WTC11 (cell line): Measurements from ENCODE around the gene BHLHE23.

ENCODE experiments used
- FOXJ3 ChIP-seq: sonication (generic); formaldehyde crosslinking; IDR thresholded peaks from 2 replicates; pipeline ENCODE4 v1.9.0; 2021; ENCODE audit warnings: missing genetic modification reagents, mild to moderate bottlenecking, borderline replicate concordance
- NFE2L1 ChIP-seq: sonication (generic); formaldehyde crosslinking; IDR thresholded peaks from 2 replicates; pipeline ENCODE4 v1.8.1; 2023; ENCODE audit warnings: missing genetic modification reagents
- RELA ChIP-seq: sonication (generic); formaldehyde crosslinking; IDR thresholded peaks from 2 replicates; pipeline ENCODE4 v1.8.1; 2022; ENCODE audit warnings: missing genetic modification reagents, mild to moderate bottlenecking, borderline replicate concordance
- TF ChIP-seq, protein P1 (sequence below): sonication (generic); formaldehyde crosslinking; IDR thresholded peaks from 2 replicates; pipeline ENCODE4 v1.8.0; 2022; ENCODE audit warnings: mild to moderate bottlenecking, missing genetic modification reagents
- TF ChIP-seq, protein P2 (sequence below): fragments of 200-600 bp; IDR thresholded peaks from 2 replicates; pipeline ENCODE4 v1.8.0; 2022; ENCODE audit warnings: antibody characterized with exemption
- TF ChIP-seq, protein P3 (sequence below): sonication (generic); formaldehyde crosslinking; IDR thresholded peaks from 2 replicates; pipeline ENCODE4 v1.8.1; 2022; ENCODE audit warnings: low read depth, mild to moderate bottlenecking, moderate library complexity, missing genetic modification reagents, borderline replicate concordance
- TF ChIP-seq, protein P4 (sequence below): sonication (generic); formaldehyde crosslinking; IDR thresholded peaks from 2 replicates; pipeline ENCODE4 v1.8.1; 2023; ENCODE audit warnings: mild to moderate bottlenecking, moderate library complexity, missing genetic modification reagents

DNA sequence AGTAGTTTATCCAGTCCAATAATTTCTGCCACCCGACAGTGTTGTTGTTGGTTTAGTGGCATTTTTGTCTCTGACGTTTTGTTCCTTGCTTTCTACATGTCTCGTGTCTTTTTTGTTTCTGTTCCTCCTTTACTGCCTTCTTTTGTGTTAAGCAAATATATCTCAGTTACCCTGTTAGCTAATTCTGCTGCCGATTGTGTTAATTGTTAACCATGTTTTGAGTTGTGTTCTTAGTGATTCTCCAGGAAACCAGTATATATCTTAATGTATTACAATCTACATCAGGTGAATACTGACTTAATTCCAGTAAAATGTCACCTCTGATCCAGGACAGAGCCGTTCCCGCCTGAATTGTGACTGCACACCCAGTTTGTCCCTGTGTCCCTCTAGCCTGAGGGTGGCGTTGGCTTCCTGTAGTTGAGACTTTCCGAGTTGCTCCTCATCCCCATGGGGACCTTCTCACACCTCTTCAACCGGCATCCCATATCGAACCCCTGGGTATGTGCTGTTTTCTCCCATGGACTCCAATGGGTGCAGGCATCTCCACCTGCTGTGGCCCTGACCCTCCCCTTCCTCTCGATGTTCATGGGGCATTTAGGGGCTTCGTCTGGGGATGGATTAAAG lies 35.8 kb upstream of the BHLHE23 start:
- TF ChIP-seq NFE2L1 (no peak), FOXJ3 (no peak), RELA (CRISPR knock-in tag) (no peak)
- TF ChIP-seq, protein P1, sequence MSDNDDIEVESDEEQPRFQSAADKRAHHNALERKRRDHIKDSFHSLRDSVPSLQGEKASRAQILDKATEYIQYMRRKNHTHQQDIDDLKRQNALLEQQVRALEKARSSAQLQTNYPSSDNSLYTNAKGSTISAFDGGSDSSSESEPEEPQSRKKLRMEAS, result no peak
- TF ChIP-seq, protein P2, sequence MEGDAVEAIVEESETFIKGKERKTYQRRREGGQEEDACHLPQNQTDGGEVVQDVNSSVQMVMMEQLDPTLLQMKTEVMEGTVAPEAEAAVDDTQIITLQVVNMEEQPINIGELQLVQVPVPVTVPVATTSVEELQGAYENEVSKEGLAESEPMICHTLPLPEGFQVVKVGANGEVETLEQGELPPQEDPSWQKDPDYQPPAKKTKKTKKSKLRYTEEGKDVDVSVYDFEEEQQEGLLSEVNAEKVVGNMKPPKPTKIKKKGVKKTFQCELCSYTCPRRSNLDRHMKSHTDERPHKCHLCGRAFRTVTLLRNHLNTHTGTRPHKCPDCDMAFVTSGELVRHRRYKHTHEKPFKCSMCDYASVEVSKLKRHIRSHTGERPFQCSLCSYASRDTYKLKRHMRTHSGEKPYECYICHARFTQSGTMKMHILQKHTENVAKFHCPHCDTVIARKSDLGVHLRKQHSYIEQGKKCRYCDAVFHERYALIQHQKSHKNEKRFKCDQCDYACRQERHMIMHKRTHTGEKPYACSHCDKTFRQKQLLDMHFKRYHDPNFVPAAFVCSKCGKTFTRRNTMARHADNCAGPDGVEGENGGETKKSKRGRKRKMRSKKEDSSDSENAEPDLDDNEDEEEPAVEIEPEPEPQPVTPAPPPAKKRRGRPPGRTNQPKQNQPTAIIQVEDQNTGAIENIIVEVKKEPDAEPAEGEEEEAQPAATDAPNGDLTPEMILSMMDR, result no peak
- TF ChIP-seq, protein P3, sequence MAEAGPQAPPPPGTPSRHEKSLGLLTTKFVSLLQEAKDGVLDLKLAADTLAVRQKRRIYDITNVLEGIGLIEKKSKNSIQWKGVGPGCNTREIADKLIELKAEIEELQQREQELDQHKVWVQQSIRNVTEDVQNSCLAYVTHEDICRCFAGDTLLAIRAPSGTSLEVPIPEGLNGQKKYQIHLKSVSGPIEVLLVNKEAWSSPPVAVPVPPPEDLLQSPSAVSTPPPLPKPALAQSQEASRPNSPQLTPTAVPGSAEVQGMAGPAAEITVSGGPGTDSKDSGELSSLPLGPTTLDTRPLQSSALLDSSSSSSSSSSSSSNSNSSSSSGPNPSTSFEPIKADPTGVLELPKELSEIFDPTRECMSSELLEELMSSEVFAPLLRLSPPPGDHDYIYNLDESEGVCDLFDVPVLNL (CRISPR knock-in tag), result no peak
- TF ChIP-seq, protein P4, sequence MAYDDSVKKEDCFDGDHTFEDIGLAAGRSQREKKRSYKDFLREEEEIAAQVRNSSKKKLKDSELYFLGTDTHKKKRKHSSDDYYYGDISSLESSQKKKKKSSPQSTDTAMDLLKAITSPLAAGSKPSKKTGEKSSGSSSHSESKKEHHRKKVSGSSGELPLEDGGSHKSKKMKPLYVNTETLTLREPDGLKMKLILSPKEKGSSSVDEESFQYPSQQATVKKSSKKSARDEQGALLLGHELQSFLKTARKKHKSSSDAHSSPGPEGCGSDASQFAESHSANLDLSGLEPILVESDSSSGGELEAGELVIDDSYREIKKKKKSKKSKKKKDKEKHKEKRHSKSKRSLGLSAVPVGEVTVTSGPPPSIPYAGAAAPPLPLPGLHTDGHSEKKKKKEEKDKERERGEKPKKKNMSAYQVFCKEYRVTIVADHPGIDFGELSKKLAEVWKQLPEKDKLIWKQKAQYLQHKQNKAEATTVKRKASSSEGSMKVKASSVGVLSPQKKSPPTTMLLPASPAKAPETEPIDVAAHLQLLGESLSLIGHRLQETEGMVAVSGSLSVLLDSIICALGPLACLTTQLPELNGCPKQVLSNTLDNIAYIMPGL, result no peak
